AG10803 (cell line): ENCODE data around the gene YJU2.
"Not testable (repeated sequence)": the region's sequence is repeated elsewhere in the genome, so short reads cannot be mapped to it uniquely, and the experiment has no call there.

Experiments
- DNase-seq: peaks from one replicate; pipeline ENCODE4 v3.0.0; 2010; ENCODE audit warnings: low read depth
- H3K4me3 ChIP-seq: 2 replicates; pipeline ENCODE4 v1.5.1; 2011; ENCODE audit warnings: mild to moderate bottlenecking, low read length, control low read depth
- TF ChIP-seq, protein P1 (sequence below): conservative IDR thresholded peaks from 2 replicates; pipeline ENCODE4 v1.5.1; 2011; ENCODE audit warnings: mild to moderate bottlenecking, low read length, control low read depth, inconsistent platforms

The YJU2 gene

DNA sequence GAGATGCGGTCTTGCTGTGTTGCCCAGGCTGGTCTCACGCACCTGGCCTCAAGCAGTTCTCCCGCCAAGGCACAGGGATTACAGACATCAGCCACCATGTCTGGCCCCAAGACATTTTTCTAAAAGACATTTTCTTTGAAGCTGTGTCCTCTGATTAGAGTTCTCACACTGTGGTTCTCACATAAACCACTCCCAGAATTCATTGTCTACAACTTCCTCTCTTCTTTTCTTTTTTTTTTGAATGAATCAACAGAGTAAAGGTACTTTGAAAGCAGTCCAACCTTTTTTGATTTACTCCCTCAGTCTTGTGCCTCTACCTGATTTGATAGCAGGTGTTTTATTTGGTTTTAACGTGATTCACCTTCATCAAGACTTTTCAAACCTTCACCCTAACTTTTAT lies 17.9 kb downstream of the YJU2 start:
- no peak for DNase-seq
- TF ChIP-seq, protein P1, sequence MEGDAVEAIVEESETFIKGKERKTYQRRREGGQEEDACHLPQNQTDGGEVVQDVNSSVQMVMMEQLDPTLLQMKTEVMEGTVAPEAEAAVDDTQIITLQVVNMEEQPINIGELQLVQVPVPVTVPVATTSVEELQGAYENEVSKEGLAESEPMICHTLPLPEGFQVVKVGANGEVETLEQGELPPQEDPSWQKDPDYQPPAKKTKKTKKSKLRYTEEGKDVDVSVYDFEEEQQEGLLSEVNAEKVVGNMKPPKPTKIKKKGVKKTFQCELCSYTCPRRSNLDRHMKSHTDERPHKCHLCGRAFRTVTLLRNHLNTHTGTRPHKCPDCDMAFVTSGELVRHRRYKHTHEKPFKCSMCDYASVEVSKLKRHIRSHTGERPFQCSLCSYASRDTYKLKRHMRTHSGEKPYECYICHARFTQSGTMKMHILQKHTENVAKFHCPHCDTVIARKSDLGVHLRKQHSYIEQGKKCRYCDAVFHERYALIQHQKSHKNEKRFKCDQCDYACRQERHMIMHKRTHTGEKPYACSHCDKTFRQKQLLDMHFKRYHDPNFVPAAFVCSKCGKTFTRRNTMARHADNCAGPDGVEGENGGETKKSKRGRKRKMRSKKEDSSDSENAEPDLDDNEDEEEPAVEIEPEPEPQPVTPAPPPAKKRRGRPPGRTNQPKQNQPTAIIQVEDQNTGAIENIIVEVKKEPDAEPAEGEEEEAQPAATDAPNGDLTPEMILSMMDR = no peak
- H3K4me3 ChIP-seq = no peak overlapping the region

DNA sequence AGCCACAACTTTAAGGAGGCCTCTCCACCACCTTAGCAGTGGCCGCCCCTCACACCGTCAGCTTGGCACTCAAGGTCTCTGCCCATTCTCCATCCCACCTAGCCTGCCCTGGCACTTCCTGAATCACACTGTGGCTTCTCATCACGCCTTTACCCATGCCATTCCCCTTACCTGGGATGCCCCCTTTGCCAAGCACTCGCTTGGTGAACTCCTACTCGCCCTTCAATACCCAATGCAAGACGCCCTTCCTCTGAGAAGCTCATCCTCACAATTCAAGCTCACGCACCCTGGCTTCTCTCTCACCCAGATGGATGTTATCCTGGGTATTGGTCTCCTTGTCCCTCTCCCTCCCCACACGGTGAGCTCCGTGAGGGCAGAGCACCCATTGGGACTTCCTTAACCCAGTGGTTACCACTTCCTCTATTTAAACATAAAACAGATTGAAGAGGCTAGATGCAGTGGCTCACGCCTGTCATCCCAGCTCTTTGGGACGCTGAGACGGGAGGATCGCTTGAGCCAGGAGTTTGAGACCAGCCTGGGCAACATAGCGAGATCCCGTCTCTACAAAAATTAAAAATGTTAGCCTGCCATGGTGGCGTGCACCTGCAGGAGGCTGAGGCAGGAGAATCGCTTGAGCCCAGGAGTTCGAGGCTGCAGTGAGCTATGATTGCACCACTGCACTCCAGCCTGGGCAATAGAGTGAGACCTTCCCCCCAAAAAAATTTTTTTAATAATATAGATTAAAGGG lies 19.5 kb downstream of the YJU2 start:
- no peak for DNase-seq
- TF ChIP-seq, protein P1 = no peak
- H3K4me3 ChIP-seq = no peak overlapping the region

DNA sequence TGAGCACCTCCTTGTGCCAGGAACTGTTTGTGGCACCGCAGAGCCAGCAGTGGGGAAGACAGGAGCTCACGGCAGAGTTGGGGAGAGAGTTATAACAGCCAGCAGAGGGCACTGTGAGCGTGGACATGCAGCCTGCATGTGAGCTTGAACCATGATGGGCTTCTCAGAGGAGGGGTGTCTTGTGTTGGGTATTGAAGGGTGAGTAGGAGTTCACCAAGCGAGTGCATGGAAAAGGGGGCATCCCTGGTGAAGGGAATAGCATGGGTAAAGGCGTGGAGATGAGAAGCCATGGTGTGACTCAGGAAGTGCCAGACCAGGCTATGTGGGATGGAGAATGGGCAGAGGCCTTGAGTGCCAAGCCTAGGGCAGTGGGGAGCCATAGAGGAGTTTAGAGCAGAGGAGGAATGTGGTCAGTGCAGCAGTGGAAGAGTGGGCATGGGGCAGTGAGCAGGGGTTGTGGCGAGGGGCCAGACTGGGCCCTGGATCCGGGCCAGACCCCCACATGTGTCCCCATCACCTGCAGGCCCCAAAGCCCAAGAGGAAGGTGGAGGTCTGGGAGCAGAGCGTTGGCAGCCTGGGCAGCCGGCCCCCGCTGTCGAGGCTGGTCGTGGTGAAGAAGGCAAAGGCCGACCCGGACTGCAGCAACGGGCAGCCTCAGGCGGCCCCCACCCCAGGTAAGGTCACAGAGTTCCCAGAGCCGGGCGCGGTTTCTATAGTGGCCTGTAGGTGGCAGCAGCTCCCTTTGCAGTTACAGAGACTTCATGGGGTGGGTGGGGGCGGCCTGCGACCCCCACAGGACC lies 20.4 kb downstream of the YJU2 start:
- no peak overlapping the region for H3K4me3 ChIP-seq
- TF ChIP-seq, protein P1 = peak; percentile 70
- DNase-seq = peak; percentile 21

DNA sequence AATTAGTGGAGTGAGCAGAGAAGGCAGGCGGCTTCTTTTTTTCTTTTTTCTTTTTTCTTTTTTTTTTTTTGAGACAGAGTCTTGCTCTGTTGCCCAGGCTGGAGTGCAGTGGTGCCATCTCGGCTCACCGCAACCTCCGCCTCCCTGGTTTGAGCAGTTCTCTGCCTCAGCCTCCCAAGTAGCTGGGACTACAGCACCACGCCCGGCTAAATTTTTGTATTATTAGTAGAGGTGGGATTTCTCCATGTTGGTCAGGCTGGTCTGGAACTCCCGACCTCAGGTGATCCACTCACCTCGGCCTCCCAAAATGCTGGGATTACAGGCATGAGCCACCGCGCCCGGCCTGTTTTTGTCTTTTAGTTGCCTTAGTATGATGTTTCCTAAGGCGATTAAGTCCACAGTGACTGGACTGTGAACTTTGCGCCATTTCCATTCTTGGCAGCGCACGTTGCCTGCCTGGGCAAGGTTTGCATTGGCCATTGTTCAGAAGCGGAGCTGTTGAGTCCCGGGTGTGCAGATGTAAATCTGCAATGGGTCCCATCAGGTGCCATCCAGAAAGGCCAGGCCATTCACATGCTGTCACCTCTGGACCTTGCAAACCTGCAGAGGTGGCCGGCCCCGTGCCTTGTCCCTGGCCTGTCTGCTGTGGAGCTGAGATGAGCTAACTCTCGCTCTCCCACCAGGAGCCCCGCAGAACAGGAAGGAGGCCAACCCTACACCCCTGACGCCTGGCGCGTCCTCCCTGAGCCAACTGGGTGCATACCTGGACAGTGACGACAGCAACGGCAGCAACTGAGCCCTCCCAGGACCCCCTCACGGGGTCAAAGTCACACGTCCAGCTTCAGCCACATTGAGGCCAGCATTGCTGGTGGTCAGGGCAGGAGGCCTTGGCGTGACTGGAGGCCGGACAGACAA lies 21.3 kb downstream of the YJU2 start:
- no peak for DNase-seq
- no peak overlapping the region for H3K4me3 ChIP-seq
- TF ChIP-seq, protein P1 = no peak

DNA sequence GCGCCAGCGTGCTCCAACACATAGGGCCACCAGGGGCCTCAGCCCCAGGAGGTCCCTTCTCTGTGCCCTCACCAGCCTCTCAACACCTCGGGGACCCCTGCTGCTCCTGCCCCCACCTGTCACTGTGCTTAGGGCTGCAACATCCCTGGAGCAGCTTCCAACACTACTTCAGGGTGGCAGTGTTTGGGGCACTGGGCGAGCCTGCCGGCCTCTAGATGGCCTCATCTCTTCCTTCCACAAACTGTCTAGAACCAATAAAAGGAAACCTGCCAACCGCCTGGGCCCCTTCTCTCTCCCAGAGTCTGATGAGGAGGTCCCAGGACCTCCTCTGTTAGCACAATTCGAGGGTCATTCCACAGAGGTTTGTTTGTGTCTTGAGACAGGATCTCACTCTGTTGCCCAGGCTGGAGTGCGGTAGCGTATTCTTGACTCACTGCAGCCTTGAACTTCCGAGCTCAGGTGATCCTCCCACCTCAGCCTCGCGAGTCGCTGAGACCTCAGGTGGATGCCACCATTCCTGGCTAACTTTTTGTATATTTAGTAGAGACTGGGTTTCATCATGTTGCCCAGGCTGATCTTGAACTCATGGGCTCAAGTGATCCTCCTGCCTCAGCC lies 22.0 kb downstream of the YJU2 start:
- TF ChIP-seq, protein P1 = no peak
- DNase-seq = no peak
- no peak overlapping the region for H3K4me3 ChIP-seq

DNA sequence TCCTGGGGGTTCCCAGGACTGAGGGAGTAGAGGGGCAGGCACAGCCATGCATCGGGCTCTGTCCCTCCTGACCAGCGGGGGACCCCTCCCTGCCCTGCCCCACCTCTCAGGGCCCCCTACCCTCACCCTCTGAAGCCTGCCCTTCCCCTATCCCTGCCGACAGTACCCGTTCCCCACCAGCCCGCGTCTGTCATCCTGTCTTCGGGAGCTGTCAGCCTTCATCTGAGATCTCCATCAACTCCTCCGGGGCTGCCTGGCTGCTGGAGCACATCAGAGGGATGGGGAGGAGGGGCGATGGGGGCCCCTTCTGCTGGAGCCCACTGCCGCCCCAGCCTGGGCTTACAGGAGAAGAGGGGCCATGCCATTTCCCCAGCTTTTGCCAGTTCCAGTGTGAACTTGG lies 26.0 kb downstream of the YJU2 start:
- TF ChIP-seq, protein P1 = no peak
- H3K4me3 ChIP-seq = no peak overlapping the region
- DNase-seq = no peak

DNA sequence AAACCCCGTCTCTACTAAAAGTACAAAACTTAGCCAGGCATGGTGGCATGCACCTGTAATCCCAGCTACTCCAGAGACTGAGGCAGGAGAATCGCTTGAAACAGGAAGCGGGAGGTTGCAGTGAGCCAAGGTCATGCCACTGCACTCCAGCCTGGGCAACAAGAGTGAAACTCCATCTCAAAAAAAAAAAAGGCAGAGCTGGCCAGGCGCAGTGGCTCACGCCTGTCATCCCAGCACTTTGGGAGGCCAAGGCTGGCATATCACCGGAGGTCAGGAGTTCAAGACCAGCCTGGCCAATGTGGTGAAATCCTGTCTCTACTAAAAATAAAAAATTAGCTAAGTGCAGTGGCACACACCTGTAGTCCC lies 27.4 kb downstream of the YJU2 start:
- not testable (repeated sequence) for H3K4me3 ChIP-seq, DNase-seq
